Psoas muscle (tissue), 8 donors: ENCODE data around the gene AKT1. TPM values are rescaled to one million over a fixed set of nuclear protein-coding genes. Genes with fewer than 3 reads are reported as not detected.

ENCODE experiments used
- ATAC-seq, 4 donors: fragments of 200-7000 bp; cut with Tn5 transposase; one replicate each; pipeline ENCODE4 v1.9.1; 2020; ENCODE audit warnings: moderate library complexity in 3 of 4, mild to moderate bottlenecking in 2 of 4
- DNase-seq, 2 donors: peaks; one replicate each; pipeline ENCODE4 v3.0.0-alpha.2; 2020
- H3K27ac ChIP-seq: fragments of 200-600 bp; one replicate; pipeline ENCODE4 v1.8.0; 2022
- H3K27me3 ChIP-seq, 3 donors: fragments of 200-600 bp in 1 of 3; one replicate each; pipeline versions ENCODE4 v1.6.1 to v1.8.0; 2013 to 2022; ENCODE audit warnings: low read length in 2 of 3, mild to moderate bottlenecking in 2 of 3, moderate library complexity in 1 of 3; ENCODE audit not compliant: insufficient read depth in 3 of 3
- H3K36me3 ChIP-seq, 2 donors: fragments of 200-600 bp in 1 of 2; one replicate each; pipeline versions ENCODE4 v1.6.1 to v1.8.0; 2013 to 2022; ENCODE audit warnings: low read depth in 1 of 2, mild to moderate bottlenecking in 1 of 2, moderate library complexity in 1 of 2; ENCODE audit not compliant: insufficient read depth in 1 of 2
- H3K4me1 ChIP-seq: fragments of 200-600 bp; one replicate; pipeline ENCODE4 v1.8.0; 2022
- H3K4me3 ChIP-seq: fragments of 200-600 bp; one replicate; pipeline ENCODE4 v1.8.0; 2022; ENCODE audit warnings: mild to moderate bottlenecking
- H3K9me3 ChIP-seq: fragments of 200-600 bp; one replicate; pipeline ENCODE4 v1.8.0; 2022
- CTCF ChIP-seq: fragments of 200-600 bp; IDR thresholded peaks from one replicate; pipeline ENCODE4 v1.8.0; 2022; ENCODE audit warnings: antibody characterized with exemption
- WGBS, 3 donors: extraction: QIAGEN DNeasy Blood & Tissue Kit; methylation state at CpG; one replicate each; pipeline versions ENCODE4 v1.1.6 to v1.1.7; 2013; 5-methylcytosine and 5-hydroxymethylcytosine counted together
- intact Hi-C, 2 donors: fragments of 100-400 bp; cut with DNase I; formaldehyde crosslinking; loops; one replicate each; pipeline versions ENCODE4 v1.11.0 to v1.14.2; 2022
- polyA plus RNA-seq, 3 donors: library from polyadenylated mRNA; stranded (reverse); fragments of 200-250 nt; gene quantifications; one replicate each; pipeline ENCODE4 v1.2.3, GENCODE V29; 2013
- total RNA-seq, 4 donors: library from RNA; stranded (reverse); fragmentation: NEBNext Ultra II Directional in 2 of 4; extraction: Animal tissue kit (Norgen Biotek cat#: 25700) in 2 of 4; gene quantifications; one replicate each; pipeline versions ENCODE4 v1.2.1 to v1.2.4, GENCODE V29; 2021 to 2023
- donor health status: healthy with polysubstance abuse.
- donor health status: DM: no; HTN: no; CAD: no; lungs with moderate emphysema.
- donor health status: Bipolar disorder and iron deficiency.
- donor health status: healthy.
- donor health status: DM: yes; HTN: yes; CAD: no.
- donor health status: DM: no; HTN: no; CAD: no.
- donor health status: DM: no; HTN: no; CAD: no.
- donor health status: DM: yes; HTN: yes; CAD: no.

The AKT1 gene
- total and polyA plus RNA-seq, 7 donors, result 51.9 to 102 (median 62.0) TPM

- H3K4me3 ChIP-seq, result peak overlapping the region; percentile 69
- DNase-seq (no peak), ATAC-seq (peak in 3 of 4 donors; percentile 18 to 50 (median 28))
- no peaks in the 10 kb centered on the region for H3K9me3 ChIP-seq
- H3K27me3 ChIP-seq, result peaks cover 0 to 14% (median 4%) of the 10 kb centered on the region in 3 donors
- 14 to 18% (median 14%) methylated on average over 30 to 39 of the region's 39 CpGs for WGBS, 3 donors
- no peak overlapping the region for H3K27ac ChIP-seq
- peak; percentile 23 for TF ChIP-seq CTCF
- H3K4me1 ChIP-seq, result peaks cover 4% of the 10 kb centered on the region
- intact Hi-C loops, result loop anchor here in 1 of 2 donors (2.0 kb wide), 1 partner anchor 59 kb away; no protein-coding TSS in a partner anchor
- H3K36me3 ChIP-seq, result no peaks in the 10 kb centered on the region
Measured at GRCh38 chr14:104827177-104828055, 31.9 kb upstream of the AKT1 start.

DNA sequence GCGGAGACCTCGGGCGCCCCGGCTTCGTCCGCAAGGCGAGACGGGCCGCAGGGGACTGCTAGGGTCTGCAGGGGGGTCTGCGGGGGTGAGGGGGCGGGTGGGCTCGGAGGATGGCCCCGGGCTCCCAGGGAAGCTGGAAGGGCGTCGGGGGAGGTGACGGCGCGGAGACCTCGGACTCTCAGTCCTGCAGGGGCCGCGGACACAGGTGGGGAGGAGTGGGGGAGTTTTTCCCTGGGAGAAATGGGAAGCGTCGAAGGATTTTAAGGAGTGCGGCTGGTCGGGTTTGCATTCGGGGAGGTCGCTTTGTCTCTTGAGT lies 31.3 kb upstream of the AKT1 start:
- peaks cover 4% of the 10 kb centered on the region for H3K4me1 ChIP-seq
- H3K4me3 ChIP-seq, result peak overlapping the region; percentile 69
- H3K27me3 ChIP-seq, result peaks cover 0 to 14% (median 4%) of the 10 kb centered on the region in 3 donors
- H3K36me3 ChIP-seq, result no peaks in the 10 kb centered on the region
- peak in 2 of 4 donors; percentile 1 to 11 for ATAC-seq
- intact Hi-C loops, result loop anchor here (1.0 to 2.0 kb wide), 2 partner anchors 58 to 59 kb away; no protein-coding TSS in a partner anchor
- DNase-seq, result no peak
- WGBS, 3 donors, result 1 to 2% (median 2%) methylated on average over 23 to 27 of the region's 27 CpGs
- no peak for TF ChIP-seq CTCF
- no peak overlapping the region for H3K27ac ChIP-seq
- no peaks in the 10 kb centered on the region for H3K9me3 ChIP-seq

DNA sequence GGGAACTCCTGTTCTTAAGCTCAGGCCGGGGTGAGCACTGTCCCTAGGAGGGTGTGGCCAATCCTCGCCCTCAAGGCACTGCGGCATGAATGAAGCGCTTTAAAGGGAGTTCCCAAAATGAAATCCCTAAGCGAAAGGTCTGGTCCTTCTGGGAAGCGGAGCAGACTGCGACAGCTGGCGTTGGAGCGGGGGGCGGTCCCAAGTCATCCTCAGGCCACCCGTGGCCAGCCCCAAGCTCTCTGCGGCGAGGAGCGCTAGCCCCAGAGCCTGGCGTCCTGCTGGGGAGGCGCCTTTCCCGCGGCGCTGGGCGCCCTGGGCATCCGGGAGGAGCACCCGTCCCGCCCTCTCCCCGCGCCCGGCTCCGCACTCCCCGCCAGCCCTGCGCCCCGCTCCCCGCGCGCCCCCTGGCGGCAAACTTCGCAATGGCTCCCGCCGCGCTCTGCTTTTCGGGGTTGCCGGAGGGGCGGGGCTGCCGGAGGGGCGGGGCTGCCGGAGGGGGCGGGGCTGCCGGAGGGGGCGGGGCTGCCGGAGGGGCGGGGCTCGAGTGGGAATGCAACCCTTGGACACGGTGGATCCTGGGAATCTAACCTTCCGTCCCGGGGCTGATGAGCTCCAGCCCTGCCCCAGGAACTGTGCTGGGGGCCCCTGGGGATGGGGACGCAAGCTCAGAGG lies 30.8 kb upstream of the AKT1 start:
- ATAC-seq (peak; percentile 93 to 96 (median 95)), DNase-seq (peak; percentile 91 to 94)
- WGBS, 3 donors, result 1% methylated on average over 29 to 53 of the region's 54 CpGs
- no peak overlapping the region for H3K27ac ChIP-seq
- H3K9me3 ChIP-seq, result no peaks in the 10 kb centered on the region
- H3K27me3 ChIP-seq, result peaks cover 0 to 14% (median 4%) of the 10 kb centered on the region in 3 donors
- H3K4me3 ChIP-seq, result peak overlapping the region; percentile 69
- peak; percentile 77 for TF ChIP-seq CTCF
- intact Hi-C loops, result loop anchor here (1.0 to 2.0 kb wide), 2 partner anchors 58 kb away; no protein-coding TSS in a partner anchor
- H3K4me1 ChIP-seq, result peaks cover 4% of the 10 kb centered on the region
- no peaks in the 10 kb centered on the region for H3K36me3 ChIP-seq

GRCh38 chr14:104824353-104824997 lies 28.9 kb upstream of the AKT1 start:
- H3K27ac ChIP-seq, result no peak overlapping the region
- no peaks in the 10 kb centered on the region for H3K9me3 ChIP-seq
- ATAC-seq, result no peak
- intact Hi-C loops, result no loop called here
- 96 to 100% (median 99%) methylated on average over 2 of the region's 2 CpGs for WGBS, 3 donors
- peaks cover 0 to 14% (median 4%) of the 10 kb centered on the region in 3 donors for H3K27me3 ChIP-seq
- DNase-seq, result no peak
- H3K36me3 ChIP-seq, result no peaks in the 10 kb centered on the region
- TF ChIP-seq CTCF, result no peak
- no peak overlapping the region for H3K4me3 ChIP-seq
- H3K4me1 ChIP-seq, result peaks cover 4% of the 10 kb centered on the region
